NCI-H774 (cell line): Measurements from ENCODE around the gene CTNNA3.

Experiments used
- DNase-seq: peaks from one replicate; lab custom pipeline; 2025; lab: John Stamatoyannopoulos, UW

CTNNA3 gene

DNA sequence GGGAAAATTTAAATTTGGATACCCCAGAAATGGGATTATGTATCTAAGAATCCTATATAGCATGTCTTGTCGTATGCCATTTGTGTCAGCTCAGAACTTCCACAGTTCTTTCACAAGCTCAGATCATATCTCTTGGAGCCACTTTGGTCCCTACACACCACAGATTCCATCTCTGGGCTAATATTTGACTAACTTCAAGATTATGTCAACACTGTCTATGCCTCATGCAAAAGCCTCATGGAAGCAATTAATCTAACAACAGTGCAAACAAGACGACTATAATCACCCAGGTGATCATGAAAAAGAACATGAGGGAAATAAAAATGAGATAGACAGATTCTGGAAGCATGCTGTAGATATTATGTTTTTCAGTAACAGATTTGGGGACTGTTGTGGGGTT lies 581.0 kb downstream of the CTNNA3 start:
- peak; percentile 72 for DNase-seq

DNA sequence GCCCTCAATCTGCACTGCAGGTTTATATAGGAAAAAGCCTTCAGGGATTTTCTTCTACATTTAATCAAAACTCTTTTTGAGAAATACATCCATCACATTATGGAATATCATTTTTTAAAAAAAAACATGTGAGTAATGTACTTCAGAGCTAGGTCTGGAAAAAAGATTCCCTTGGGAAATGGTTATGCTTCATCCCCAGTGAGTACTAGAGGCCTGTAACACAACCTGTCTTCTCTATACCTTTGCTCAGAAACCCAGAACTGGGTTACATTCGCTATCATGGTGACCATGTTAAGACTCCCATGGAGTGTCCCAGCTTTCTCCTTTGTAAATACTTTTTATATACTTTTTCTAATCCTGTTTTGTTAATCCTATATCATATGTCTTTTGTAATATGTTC lies 583.2 kb downstream of the CTNNA3 start:
- no peak for DNase-seq

DNA sequence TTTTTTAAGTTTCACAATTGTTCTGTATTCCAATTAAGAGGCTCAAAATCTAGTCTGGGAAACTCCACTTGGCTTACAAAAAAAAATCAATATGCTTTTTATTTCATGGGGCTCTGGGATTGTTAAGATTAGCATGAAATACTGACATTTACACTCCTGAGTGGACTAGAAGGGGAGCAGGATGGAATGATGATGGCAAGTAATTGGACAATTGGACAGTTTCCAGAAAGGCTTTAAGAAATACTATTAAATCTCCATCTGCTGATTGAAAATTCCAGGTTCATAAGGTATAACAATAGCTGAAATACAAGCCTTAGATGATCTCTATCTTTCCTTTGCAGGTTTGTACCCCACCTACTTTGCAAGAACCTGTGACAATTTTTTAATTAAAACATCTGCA lies 585.7 kb downstream of the CTNNA3 start:
- DNase-seq: no peak

DNA sequence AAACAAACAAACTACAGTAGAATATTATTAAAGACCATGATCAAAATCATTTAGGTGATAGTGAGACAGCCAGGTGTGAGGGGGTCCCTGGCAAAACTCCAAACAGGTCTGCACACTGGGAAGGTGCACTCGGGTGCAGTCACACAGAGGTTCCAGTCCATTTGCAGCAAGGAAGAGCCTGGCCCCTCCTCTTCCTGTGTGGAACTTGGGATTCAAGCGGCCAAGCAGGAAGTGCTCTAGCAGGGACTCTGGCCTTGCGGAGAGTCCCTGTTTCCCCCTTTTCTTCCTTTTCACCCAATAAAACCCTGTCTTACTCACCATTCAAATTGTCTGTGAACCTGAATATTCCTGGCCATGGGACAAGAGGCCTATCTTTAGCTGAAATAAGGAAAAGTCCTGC lies 588.3 kb downstream of the CTNNA3 start:
- DNase-seq: no peak

DNA sequence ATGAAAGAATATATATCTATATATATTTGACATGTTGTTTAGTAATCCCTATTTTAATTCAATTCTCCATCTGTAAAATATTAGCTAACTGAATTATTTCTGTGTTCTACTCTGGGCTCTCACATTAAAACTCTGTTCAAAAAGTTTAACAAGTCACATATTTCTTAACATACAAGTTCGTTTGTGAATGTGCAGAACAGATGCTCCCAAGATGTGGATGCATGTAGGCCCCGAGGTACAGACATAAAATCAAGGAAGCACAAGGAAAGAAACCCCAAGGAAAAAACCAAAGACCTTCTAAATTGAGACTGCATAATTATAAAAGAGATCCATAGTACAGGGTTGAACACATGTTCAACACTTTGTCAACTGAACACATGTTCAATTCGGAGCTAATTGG lies 595.0 kb downstream of the CTNNA3 start:
- DNase-seq: no peak

DNA sequence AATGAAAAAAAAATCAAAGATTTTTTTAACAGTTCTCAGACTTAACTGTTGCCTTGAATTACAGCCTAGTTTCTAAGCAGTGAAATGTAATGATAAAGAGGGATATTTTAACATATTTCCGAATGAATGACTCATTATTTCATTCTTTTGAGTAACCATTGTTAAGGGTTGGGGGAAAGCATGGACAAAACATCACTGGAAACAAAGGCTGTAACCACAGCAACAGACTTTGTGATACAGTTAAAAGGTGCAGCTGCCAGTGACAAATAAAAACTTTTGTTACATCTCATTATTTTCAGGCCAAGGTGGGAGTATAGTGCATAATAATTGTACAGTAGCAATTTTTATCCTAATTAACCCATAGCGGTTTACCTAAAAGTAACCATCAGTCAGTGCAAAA lies 597.5 kb downstream of the CTNNA3 start:
- DNase-seq: peak; percentile 50

DNA sequence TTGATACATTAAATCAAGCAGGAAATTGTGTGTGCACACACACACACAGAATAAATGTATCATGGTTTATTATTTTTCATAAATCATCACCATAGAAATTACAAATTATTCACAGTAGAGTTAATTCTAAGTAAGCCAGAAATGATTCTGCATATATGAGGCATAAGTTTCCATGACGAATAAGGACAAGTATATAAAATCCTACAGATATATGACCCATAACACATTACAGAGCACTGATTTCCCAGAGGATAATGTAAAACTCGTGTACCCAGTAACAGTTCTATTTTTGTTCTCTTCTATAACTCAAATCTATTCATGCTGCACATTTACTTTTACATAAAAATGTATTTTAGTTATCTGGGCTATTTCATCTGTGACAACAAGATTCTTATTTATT lies 600.5 kb downstream of the CTNNA3 start:
- no peak for DNase-seq

DNA sequence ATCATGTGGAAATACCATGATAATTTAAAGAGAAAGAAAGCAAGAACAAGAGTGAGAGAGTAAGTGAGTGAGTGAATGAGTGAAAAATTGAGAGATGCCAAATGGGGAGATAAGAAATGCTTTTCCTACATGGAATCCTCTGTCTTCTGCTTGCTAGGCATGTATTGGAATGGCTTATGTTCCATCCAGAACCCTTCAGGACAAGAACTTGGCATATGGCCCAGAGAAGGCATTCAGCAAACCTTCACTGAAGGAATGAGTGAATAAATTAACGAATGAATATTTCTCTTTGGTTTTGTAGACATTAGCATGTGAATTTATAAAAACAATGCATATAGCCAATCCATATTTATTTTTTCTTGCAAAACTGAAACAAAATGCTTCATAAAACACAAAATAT lies 608.0 kb downstream of the CTNNA3 start:
- no peak for DNase-seq

DNA sequence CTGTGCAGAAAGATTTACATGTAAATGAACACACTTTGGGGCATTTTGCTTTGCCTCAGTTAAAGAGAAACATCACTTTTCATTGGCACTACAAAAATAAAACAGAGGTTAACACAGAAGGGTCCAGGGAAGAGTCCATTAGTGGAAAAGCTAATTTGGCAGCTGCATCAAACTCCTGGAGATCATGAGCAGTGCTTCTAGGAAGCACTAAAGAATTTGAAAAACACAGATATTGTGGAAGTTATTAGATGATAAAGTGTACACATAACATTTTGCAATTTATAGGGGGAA lies 608.9 kb downstream of the CTNNA3 start:
- DNase-seq: no peak

DNA sequence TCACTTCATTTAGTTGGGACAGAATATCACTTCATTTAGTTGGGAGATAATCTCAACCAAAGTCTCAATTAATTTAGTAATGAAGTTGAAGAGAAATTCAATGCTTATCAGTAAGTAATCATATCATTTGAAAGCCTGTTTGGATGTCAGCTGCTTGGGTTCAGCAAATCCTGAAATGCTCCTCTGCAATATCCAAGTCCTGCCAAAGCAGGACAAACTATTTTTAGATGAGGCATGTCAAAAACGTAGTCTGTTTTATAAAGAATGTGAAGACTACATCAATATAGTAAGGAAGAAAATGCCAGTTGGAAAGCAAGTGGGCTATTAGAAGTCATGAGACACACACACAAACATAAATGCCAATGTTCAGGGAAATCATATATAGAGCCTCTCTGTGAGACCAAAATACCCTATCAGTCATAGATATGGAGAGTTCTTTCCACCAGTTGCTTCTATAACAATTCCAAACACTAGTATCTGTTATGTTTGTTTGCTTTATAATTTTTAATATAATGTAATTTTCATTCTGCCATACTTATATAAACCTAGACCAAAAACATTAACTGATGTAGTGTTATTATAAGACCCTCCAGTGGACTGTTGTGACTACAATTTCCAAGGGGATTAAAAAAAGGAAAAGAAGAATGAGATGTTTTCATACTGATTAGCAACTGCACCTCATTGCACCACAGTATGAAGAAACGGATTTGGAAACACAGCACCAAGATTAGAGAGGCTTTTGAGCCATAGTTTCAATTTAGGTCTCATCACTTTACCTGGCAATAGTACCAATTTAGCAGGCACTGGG lies 609.5 kb downstream of the CTNNA3 start:
- DNase-seq: no peak

DNA sequence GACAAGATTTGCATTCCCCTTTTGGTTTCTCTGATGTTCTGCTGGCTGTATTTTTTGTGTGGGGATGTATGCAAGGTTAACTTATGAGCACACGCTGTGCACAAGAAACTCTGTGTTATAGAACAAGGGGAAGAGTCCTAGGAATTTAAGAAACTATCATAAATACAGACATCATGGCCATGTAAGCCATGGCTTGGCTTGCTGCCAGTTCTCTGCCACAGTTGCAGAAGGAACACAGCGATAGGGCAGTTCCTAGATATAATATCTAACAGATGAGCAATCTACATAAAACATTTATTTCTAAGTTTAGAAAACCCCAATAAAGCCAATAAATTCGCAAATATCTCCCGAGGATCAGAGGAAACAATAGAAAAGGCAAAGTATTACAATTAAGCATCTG lies 616.9 kb downstream of the CTNNA3 start:
- DNase-seq: no peak

DNA sequence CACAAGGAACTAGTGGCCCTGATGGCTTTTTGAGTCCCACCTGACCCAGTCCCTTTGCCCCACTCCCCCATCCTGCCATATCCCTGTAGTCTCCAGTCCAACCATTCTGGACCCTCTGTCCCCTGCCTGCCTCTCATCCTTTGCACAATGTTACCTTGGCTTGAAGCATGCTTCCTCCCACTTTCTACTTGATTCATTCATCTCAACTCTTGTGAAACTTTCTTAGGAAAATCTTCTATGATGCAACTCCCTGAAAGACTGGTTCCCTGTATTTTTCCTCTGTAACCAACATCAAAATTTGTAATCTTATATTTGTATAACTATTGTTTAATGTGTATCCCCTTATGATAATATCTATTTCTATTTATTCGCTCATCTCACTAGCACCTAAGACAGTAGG lies 618.6 kb downstream of the CTNNA3 start:
- no peak for DNase-seq

DNA sequence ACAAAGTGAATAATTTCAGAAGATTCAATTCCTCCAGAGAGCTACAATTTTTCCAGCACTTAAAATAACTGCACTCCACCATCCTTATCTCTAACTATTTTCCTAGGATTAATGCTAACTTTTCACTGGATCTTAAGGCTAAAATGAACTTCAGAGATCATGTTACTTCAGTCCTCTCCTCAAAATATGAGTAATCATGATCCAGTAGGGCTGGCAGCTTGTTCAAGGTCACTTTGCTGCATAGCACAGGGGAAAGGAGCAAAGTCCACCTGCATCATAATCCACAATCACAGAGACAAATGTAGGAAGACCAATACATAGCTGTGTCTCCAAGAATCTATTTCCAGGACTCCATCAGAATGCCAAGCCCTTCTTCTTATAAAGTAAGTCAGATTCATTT lies 619.9 kb downstream of the CTNNA3 start:
- no peak for DNase-seq

DNA sequence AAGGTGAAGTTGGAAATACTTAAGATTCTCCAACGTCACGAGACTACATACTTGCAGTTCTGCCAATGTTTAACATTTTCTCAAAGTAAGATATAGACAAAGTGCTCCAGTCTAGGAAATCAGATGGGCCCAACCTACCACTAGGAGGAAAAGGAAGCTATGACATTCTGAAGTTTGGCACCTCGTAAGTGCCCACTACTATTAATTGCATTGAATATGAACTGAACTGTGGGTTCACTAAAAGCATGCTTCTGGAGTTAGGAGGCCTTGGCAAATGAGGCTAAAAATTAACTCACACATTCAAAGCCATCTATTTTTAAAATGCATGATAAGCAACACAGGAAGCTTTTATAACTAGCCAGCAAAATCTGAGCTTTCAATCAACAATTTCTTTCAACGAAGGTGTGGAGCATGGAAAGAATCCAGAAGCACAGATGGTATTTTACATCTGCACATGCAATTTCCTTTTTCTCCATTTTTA lies 620.5 kb downstream of the CTNNA3 start:
- DNase-seq: no peak

DNA sequence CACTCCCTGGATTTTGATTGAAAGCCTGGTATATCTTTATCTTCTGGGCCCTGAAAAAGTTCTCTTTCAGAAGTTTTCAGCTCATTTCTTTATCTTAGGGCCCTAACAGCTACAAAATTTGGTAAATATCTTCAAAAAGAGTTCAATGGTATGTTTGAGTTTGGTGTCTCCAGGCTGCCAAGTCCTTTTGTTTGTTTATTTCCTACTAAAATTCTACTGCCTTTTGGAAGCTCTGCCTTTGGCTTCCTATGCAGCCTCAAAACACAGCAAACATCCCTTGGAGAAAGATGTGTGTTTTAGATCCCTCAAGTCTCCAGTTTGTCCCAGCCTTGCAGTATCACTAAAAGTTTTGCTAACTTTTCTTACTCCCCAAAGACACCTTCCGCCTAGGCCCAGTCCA lies 623.3 kb downstream of the CTNNA3 start:
- DNase-seq: no peak

DNA sequence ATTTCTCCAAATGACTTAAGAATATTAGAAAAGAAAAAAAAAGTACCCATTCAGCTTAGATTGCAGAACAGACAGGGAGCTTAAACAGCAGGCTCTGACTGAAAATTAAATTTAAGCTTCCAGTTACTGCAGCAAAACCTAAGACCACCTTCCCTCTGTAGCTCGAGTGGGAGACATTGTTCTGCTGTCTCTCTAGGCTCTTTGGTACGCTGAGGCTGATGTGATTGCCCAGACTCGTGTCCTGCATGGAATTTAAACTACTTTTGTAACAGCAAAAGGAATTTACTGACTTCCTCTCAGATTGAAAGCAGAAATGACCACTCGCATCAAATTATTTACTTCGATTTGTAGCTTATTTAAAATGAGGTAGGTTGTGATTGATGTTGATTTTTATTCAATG lies 645.6 kb downstream of the CTNNA3 start:
- DNase-seq: no peak

DNA sequence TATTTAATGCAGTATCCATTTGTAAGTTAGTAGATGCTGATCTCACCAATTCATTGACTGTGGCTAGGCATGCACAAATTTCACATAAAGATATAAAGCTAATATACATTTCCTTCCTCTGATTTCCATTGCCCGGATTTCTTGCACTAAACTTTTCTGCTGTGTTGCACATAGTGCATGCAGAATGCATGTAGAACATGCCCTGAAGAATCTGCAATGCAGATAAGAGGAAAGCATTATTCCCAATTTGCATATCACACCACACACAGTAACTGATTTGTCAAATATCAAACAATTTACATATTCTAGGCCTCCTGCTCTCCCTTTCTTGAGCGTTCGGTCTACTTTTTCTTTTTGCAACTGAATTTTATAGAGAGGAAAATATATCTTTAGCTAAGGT lies 646.0 kb downstream of the CTNNA3 start:
- no peak for DNase-seq

DNA sequence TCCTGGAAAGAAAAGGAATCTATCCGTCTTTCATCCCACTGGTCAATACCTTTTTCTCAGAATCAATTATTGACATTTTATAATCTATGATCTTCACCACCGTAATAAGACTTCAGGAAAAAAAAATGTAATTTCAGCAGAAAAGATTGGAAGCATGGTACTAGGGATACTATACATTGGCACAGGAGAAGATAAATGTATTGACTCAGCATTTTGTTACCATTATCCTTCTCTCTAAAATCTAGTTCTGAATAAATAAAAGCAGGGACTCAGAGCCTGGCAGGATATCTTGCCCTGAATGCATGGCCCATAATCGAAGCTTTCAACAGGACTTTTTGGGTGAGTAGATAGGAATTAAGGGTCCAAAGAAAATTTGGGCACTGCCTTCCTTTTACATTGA lies 649.5 kb downstream of the CTNNA3 start:
- no peak for DNase-seq

DNA sequence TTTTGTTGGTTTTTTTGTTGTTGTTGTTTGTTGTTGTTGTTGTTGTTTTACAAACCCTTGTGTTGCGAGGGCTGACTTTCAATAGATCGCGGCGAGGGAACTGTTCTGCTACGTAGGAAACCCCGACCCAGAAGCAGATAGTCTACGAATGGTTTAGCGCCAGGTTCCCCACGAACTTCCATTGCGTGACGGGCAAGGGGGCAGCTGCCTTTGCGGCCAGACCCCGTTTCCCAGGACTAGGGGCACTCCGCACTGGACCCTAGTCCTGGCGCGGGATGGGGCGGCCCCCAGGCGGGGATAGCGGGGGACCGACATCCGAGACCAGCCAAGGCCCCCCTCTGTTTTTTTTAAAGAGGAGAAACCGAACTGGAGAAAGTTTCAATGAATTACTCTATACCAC lies 650.6 kb downstream of the CTNNA3 start:
- no peak for DNase-seq

DNA sequence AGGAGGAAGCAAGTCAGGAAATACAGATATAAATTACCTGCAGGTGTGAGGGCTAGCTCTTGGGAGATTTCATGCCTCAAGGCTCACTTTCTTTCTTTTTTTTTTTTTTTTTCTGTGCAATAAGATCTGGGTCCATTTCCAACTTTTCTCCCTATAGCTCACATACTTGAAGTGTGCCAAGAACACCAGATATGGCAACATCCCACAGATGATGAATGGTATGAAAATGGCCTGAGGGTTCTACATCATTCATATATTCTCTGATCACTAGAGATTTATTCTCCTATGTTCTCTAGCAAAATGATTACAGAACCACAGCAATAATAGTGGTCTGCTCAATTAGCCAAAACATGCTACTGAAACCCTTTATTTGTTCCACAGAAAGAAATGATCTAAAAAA lies 653.0 kb downstream of the CTNNA3 start:
- no peak for DNase-seq

DNA sequence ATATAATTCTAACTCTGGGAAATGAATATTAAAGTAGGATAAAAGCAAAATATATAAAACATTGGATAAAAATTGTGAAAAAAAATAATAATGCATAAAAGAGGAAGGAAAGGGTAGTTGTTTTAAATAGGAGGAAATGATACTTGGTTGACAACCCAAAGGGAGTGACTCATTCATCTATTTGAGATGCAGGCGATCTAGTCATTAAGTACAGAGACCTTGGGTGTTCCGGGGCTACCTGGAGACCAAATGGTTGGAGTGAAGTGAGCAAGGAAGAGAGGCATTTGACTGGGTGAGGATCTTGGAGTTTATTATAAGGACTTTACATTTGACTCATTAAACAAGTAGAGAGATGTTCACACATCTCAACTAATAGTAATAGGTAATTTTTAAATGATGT lies 659.2 kb downstream of the CTNNA3 start:
- no peak for DNase-seq

DNA sequence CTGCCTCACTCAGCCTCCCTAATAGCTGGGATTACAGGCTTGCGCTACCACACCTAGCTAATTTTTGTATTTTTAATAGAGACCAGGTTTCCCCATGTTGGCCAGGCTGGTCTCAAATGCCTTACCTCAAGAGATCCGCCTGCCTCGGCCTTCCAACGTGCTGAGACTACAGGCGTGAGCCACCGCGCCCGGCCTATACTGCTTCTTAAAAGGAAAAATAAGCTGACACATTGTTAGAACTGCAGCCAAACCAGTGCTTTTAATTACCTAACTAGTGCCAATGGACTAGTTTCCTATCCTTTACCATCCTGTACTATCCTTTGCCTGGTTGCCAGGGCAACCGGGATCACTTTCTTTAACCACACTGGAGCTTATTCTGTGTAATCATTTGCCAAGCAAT lies 662.1 kb downstream of the CTNNA3 start:
- DNase-seq: no peak

DNA sequence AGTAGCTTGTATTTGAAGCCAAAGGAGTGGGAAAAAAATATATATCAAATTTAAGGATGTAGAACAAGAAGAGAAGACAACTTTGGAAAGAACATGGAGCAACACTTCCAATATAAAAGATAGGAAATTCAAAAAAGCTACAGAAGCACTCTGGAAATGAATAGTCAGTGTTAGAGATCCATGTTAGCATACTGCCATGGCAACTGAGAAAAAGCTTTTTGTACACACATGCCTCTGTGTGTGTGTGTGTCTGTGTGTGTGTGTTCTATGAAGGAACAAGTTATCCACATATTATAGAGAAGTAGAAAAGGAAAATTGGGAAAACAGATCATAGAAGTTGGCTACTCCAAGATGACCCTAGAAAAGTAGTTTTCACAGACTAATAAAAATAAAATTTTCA lies 673.9 kb downstream of the CTNNA3 start:
- DNase-seq: no peak

DNA sequence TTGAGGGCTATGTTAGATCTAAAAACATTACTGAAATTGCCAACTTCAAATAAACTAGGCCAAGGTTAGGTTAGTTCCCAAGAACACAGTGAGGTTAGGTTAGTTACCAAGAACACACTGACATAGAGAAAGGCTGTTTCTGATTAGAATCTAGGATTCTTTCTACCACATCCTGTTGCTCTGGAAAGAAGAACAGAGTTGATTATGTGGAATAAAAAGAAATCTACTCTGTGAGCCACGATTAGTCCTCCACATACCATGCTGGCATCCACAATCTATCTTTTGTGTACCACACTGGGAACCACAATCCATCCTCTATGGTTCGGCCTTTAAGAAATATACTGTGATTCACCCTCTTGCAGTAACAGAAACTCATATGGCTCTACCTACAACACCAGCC lies 678.8 kb downstream of the CTNNA3 start:
- DNase-seq: no peak

DNA sequence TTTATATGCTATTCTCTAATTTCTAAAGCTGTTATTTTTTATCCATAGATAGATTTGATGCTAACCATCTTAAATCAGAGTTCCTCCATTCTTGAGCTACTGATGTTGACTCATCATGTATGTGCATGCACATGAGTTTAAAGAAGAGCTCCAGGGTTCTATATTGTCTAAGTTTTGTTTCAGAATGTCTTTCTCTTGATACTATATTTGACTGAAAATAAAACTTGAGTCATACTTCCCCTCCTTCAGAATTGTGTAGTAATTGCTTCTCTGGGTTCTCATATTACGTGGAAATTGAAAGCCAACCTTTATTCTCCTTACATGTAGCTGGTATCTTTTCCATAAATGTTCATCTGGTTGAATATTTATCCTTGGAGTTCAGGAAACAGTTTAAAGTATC lies 680.8 kb downstream of the CTNNA3 start:
- DNase-seq: no peak
